Non-pigmented ciliary epithelial cell (primary cell): ENCODE results near the gene MRTFB.

ENCODE experiments used
- DNase-seq: peaks from one replicate; pipeline ENCODE4 v3.0.0-alpha.2; 2010; ENCODE audit warnings: low read depth

MRTFB gene

GRCh38 chr16:14308368-14308723 lies 237.2 kb downstream of the MRTFB start:
- no peak for DNase-seq

GRCh38 chr16:14309001-14309886 lies 238.1 kb downstream of the MRTFB start:
- no peak for DNase-seq

- DNase-seq, result peak; percentile 41
Observed at GRCh38 chr16:14309906-14310305, 238.8 kb downstream of the MRTFB start.

GRCh38 chr16:14310519-14310991 lies 239.4 kb downstream of the MRTFB start:
- DNase-seq, result no peak

- DNase-seq, result no peak
Observed at GRCh38 chr16:14314116-14314515, 243.0 kb downstream of the MRTFB start.

GRCh38 chr16:14315683-14316320 lies 244.7 kb downstream of the MRTFB start:
- DNase-seq, result no peak
